T-cell (primary cell): ENCODE results near the gene PACSIN3. TPM values are rescaled to one million over a fixed set of nuclear protein-coding genes. Genes with fewer than 3 reads are reported as not detected.
"Not testable (repeated sequence)": the region's sequence is repeated elsewhere in the genome, so short reads cannot be mapped to it uniquely, and the experiment has no call there.

Experiments used
- ATAC-seq, 4 experiments: fragments of 200-7000 bp in 3 of 4; fragments of 150-1000 bp in 1 of 4; cut with Tn5 transposase; replicated peaks in 1 of 4; 1 replicate in 3 of 4; 2 replicates in 1 of 4; pipeline ENCODE4 v1.10.0; 2021; ENCODE audit warnings: moderate library complexity in 3 of 4, mild to moderate bottlenecking in 2 of 4, moderate number of reproducible peaks in 1 of 4
- CTCF ChIA-PET, 2 donors: fragments of 300-600 bp; sonication (Branson Sonifier 250); formaldehyde crosslinking; loops; one replicate each; lab custom pipeline; 2022; ENCODE audit warnings: antibody characterized with exemption in 2 of 2; lab: Charles Lee
- POLR2A ChIA-PET, 2 donors: fragments of 300-600 bp; sonication (Branson Sonifier 250); formaldehyde crosslinking; loops; one replicate each; lab custom pipeline; 2022; ENCODE audit warnings: antibody characterized with exemption in 2 of 2; lab: Charles Lee
- DNase-seq, 35 experiments: peaks; one replicate each; pipeline versions ENCODE4 v3.0.0 to v3.0.0-alpha.2; 2013 to 2023
- H3K27ac ChIP-seq: one replicate; pipeline ENCODE4 v1.5.1; 2013; ENCODE audit warnings: low read length
- H3K27me3 ChIP-seq, 2 experiments: replicated peaks in 1 of 2; 1 replicate in 1 of 2; 2 replicates in 1 of 2; pipeline versions ENCODE4 v1.6.1 to v1.7.0; 2013; ENCODE audit warnings: low read length in 1 of 2, mixed read lengths in 1 of 2; ENCODE audit not compliant: control insufficient read depth in 2 of 2, insufficient read depth in 2 of 2; ENCODE audit errors: extremely low read depth in 1 of 2
- H3K36me3 ChIP-seq, 2 donors: 1 replicate in 1 of 2; 2 replicates in 1 of 2; pipeline versions ENCODE4 v1.6.1 to v1.7.0; 2013; ENCODE audit warnings: low read length in 1 of 2; ENCODE audit not compliant: control insufficient read depth in 2 of 2, insufficient read depth in 1 of 2; ENCODE audit errors: extremely low read depth in 1 of 2
- H3K4me1 ChIP-seq, 2 experiments: 1 replicate in 1 of 2; 2 replicates in 1 of 2; pipeline versions ENCODE4 v1.6.1 to v1.7.0; 2013; ENCODE audit warnings: low read length in 2 of 2, mixed read lengths in 1 of 2; ENCODE audit not compliant: insufficient read depth in 2 of 2, control insufficient read depth in 1 of 2; ENCODE audit errors: extremely low read depth in 1 of 2
- H3K4me3 ChIP-seq, 2 donors: 1 replicate in 1 of 2; 2 replicates in 1 of 2; pipeline versions ENCODE4 v1.5.1 to v1.7.0; 2013; ENCODE audit warnings: mild to moderate bottlenecking in 2 of 2, low read length in 1 of 2, moderate library complexity in 1 of 2; ENCODE audit not compliant: control insufficient read depth in 1 of 2; ENCODE audit errors: extremely low read depth in 1 of 2
- H3K9me3 ChIP-seq: 2 replicates; pipeline ENCODE4 v1.7.0; 2013
- H3K27ac Mint-ChIP-seq, 2 donors: one replicate each; pipeline ENCODE4 v1.8.0; 2020 to 2021; ENCODE audit warnings: mild to moderate bottlenecking in 2 of 2, mixed read lengths in 2 of 2
- H3K27me3 Mint-ChIP-seq, 2 donors: one replicate each; pipeline ENCODE4 v1.8.0; 2021 to 2022; ENCODE audit warnings: mixed read lengths in 2 of 2
- H3K36me3 Mint-ChIP-seq: one replicate; pipeline ENCODE4 v1.8.0; 2021; ENCODE audit warnings: mixed read lengths
- H3K4me1 Mint-ChIP-seq, 3 donors: one replicate each; pipeline ENCODE4 v1.8.0; 2020 to 2022; ENCODE audit warnings: mixed read lengths in 3 of 3, mild to moderate bottlenecking in 1 of 3
- H3K4me3 Mint-ChIP-seq, 3 donors: one replicate each; pipeline ENCODE4 v1.8.0; 2020 to 2022; ENCODE audit warnings: mild to moderate bottlenecking in 3 of 3, mixed read lengths in 3 of 3, moderate library complexity in 3 of 3
- H3K9me3 Mint-ChIP-seq, 3 donors: one replicate each; pipeline ENCODE4 v1.8.0; 2020 to 2022; ENCODE audit warnings: mixed read lengths in 3 of 3
- WGBS: methylation state at CpG from one replicate; pipeline ENCODE4 v1.1.5; 2013; ENCODE audit warnings: missing lambda C conversion rate; ENCODE audit not compliant: insufficient coverage; 5-methylcytosine and 5-hydroxymethylcytosine counted together
- total RNA-seq, 35 experiments: library from RNA in 6 of 35; stranded (reverse) in 6 of 35; fragments of 120-200 nt in 1 of 35; gene quantifications; one replicate each; pipeline versions ENCODE4 v1.2.1 to v1.2.4 and lab custom pipeline; 2013 to 2026

The PACSIN3 gene
- total RNA-seq, 5 donors from 2014 or later (not counting 1 experiment from before 2014, with no cell fraction given), result 0.49 to 1.9 (median 1.4) TPM; not detected in 1

- H3K4me3 Mint-ChIP-seq, H3K27ac Mint-ChIP-seq, ATAC-seq, H3K4me1 ChIP-seq, H3K9me3 Mint-ChIP-seq, H3K4me1 Mint-ChIP-seq, DNase-seq, H3K27ac ChIP-seq, H3K9me3 ChIP-seq, H3K4me3 ChIP-seq, H3K27me3 ChIP-seq, H3K27me3 Mint-ChIP-seq, H3K36me3 Mint-ChIP-seq, H3K36me3 ChIP-seq: not testable (repeated sequence)
- ChIA-PET POLR2A (interaction anchor here in 1 of 2 donors (0.7 kb wide), 1 partner anchor 225 kb away, joined by 4 read pairs; no protein-coding TSS in a partner anchor), CTCF (interaction anchor here in 1 of 2 donors (1.6 kb wide), 1 partner anchor 53 kb away, joined by 4 read pairs; no protein-coding TSS in a partner anchor)
- WGBS, result no CpG with 5 or more reads among the region's 5 CpGs
These were observed 20.3 kb upstream of the PACSIN3 start for GRCh38 chr11:47206577-47206976.

GRCh38 chr11:47204637-47204989 is 18.4 kb upstream of the PACSIN3 start:
- peaks cover 0 to 3% of the 10 kb centered on the region in 2 experiments for H3K27me3 ChIP-seq
- H3K27me3 Mint-ChIP-seq, result no peaks in the 10 kb centered on the region
- H3K9me3 Mint-ChIP-seq, result no peaks in the 10 kb centered on the region
- CTCF ChIA-PET, result interaction anchor here in 1 of 2 donors (0.6 kb wide), 1 partner anchor 54 kb away, joined by 3 read pairs; no protein-coding TSS in a partner anchor
- no peak overlapping the region for H3K27ac Mint-ChIP-seq
- ATAC-seq, result no peak
- H3K4me1 ChIP-seq, result no peaks in the 10 kb centered on the region
- H3K36me3 Mint-ChIP-seq, result no peaks in the 10 kb centered on the region
- H3K4me3 Mint-ChIP-seq, result no peak overlapping the region
- no peaks in the 10 kb centered on the region for H3K36me3 ChIP-seq
- DNase-seq, result no peak
- WGBS, result no CpG with 5 or more reads among the region's 2 CpGs
- no peaks in the 10 kb centered on the region for H3K4me1 Mint-ChIP-seq
- no peak overlapping the region for H3K27ac ChIP-seq
- no peaks in the 10 kb centered on the region for H3K9me3 ChIP-seq
- POLR2A ChIA-PET, result interaction anchor here in 1 of 2 donors (0.6 to 0.7 kb wide), 2 partner anchors 10 to 250 kb away, joined by 3 to 5 read pairs; partner anchors contain the start of gene DDB2
- H3K4me3 ChIP-seq, result no peak overlapping the region

GRCh38 chr11:47202576-47202975 is 16.3 kb upstream of the PACSIN3 start:
- ATAC-seq, result no peak
- no peak for DNase-seq
- Mint-ChIP-seq H3K27ac (no peak overlapping the region), H3K4me3 (no peak overlapping the region), H3K36me3 (no peaks in the 10 kb centered on the region), H3K27me3 (no peaks in the 10 kb centered on the region), H3K4me1 (no peaks in the 10 kb centered on the region), H3K9me3 (no peaks in the 10 kb centered on the region)
- no peaks in the 10 kb centered on the region for H3K4me1 ChIP-seq
- H3K9me3 ChIP-seq, result no peaks in the 10 kb centered on the region
- WGBS, result 70% methylated on average over 2 of the region's 5 CpGs
- no peak overlapping the region for H3K27ac ChIP-seq
- H3K27me3 ChIP-seq, result peaks cover 0 to 3% of the 10 kb centered on the region in 2 experiments
- POLR2A ChIA-PET, result no interaction called here
- no peak overlapping the region for H3K4me3 ChIP-seq
- CTCF ChIA-PET, result no interaction called here
- H3K36me3 ChIP-seq, result no peaks in the 10 kb centered on the region

DNA sequence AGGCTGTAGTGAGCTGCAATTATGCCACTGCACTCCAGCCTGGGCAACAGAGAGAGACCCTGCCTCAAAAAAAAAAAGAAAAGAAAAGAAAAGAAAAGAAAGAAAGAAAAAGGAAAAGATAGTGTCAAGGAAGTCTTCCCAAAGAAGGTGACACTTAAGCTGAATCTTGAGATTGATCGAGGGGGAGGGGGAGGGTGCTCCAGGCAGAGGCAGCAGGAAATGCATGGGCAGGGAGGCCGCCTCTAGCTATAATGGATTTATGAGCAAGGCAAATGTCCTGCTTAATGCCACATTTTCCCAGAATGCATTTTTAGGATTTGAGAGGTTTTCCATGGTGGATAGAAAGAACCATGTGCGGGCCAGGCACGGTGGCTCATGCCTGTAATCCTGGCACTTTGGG is 14.8 kb upstream of the PACSIN3 start:
- Histone ChIP-seq H3K36me3 (no peaks in the 10 kb centered on the region), H3K27me3 (peaks cover 0 to 3% of the 10 kb centered on the region in 2 experiments), H3K4me3 (no peak overlapping the region), H3K9me3 (no peaks in the 10 kb centered on the region), H3K4me1 (no peaks in the 10 kb centered on the region), H3K27ac (no peak overlapping the region)
- H3K9me3 Mint-ChIP-seq, result no peaks in the 10 kb centered on the region
- WGBS, result 79% methylated on average over 2 of the region's 4 CpGs
- no peaks in the 10 kb centered on the region for H3K36me3 Mint-ChIP-seq
- no peaks in the 10 kb centered on the region for H3K27me3 Mint-ChIP-seq
- ChIA-PET CTCF (no interaction called here), POLR2A (interaction anchor here in 1 of 2 donors (0.7 kb wide), 1 partner anchor 14 kb away, joined by 4 read pairs; no protein-coding TSS in a partner anchor)
- DNase-seq (no peak), ATAC-seq (no peak)
- no peaks in the 10 kb centered on the region for H3K4me1 Mint-ChIP-seq
- H3K4me3 Mint-ChIP-seq, result no peak overlapping the region
- no peak overlapping the region for H3K27ac Mint-ChIP-seq

- POLR2A ChIA-PET, H3K4me1 Mint-ChIP-seq: not testable (repeated sequence)
These were observed 11.9 kb upstream of the PACSIN3 start for GRCh38 chr11:47198161-47198560.

DNA sequence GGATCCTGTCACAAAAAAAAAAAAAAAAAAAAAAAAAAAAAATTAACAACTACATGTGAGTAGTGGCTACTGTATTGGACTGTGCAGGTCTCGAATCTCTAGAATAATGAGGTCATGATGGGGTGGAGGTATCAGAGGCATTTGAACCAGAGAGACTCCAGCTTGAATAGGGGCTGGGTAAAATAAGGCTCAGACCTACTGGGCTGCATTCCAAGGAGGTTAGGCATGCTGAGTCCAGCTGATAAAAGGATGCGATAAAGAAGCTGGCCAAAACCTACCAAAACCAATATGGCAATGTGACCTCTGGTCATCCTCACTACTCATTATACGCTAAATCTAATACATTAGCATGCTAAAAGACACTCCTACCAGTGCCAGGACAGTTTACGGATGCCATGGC is 5.9 kb upstream of the PACSIN3 start:
- 100% methylated on average over 1 of the region's 4 CpGs for WGBS
- no peaks in the 10 kb centered on the region for H3K36me3 Mint-ChIP-seq
- CTCF ChIA-PET, result no interaction called here
- Histone ChIP-seq H3K36me3 (no peaks in the 10 kb centered on the region), H3K27me3 (peaks cover 7 to 20% of the 10 kb centered on the region in 2 experiments), H3K4me1 (peaks cover 0 to 5% of the 10 kb centered on the region in 2 experiments), H3K4me3 (no peak overlapping the region), H3K27ac (no peak overlapping the region), H3K9me3 (no peaks in the 10 kb centered on the region)
- H3K27ac Mint-ChIP-seq, result no peak overlapping the region
- H3K4me3 Mint-ChIP-seq, result no peak overlapping the region
- no peak for DNase-seq
- POLR2A ChIA-PET, result no interaction called here
- no peak for ATAC-seq
- peaks cover 0 to 5% of the 10 kb centered on the region in 2 donors for H3K27me3 Mint-ChIP-seq
- no peaks in the 10 kb centered on the region for H3K9me3 Mint-ChIP-seq
- H3K4me1 Mint-ChIP-seq, result peaks cover 0 to 2% (median 2%) of the 10 kb centered on the region in 3 donors

More at GRCh38 chr11:47198161-47198560, 11.9 kb upstream of the PACSIN3 start:
- DNase-seq, H3K36me3 Mint-ChIP-seq, H3K4me3 ChIP-seq, H3K27me3 Mint-ChIP-seq, H3K9me3 Mint-ChIP-seq, H3K27ac ChIP-seq, ATAC-seq, H3K4me3 Mint-ChIP-seq, CTCF ChIA-PET, H3K36me3 ChIP-seq, H3K9me3 ChIP-seq, H3K27me3 ChIP-seq, H3K27ac Mint-ChIP-seq, H3K4me1 ChIP-seq: not testable (repeated sequence)
- 100% methylated on average over 3 of the region's 9 CpGs for WGBS
